GM12878 (cell line): ENCODE measurements around the gene SPOCK1. TPM values are rescaled to one million over a fixed set of nuclear protein-coding genes. Genes with fewer than 3 reads are reported as not detected.

Experiments
- ATAC-seq: fragments of 200-7000 bp; cut with Tn5 transposase; 3 replicates; pipeline ENCODE4 v1.9.1; 2020; ENCODE audit warnings: mild to moderate bottlenecking, moderate library complexity
- BruUV-seq: library from RNA; stranded (reverse); fragments of 400-500 nt; replicated peaks from 2 replicates; lab custom pipeline; 2021; lab: Mats Ljungman, UMichigan
- CTCF ChIA-PET: fragments of 300-600 bp; sonication (Branson Sonifier 250); formaldehyde crosslinking; extraction: SDS; loops from one replicate; lab custom pipeline; 2021; ENCODE audit warnings: inconsistent platforms; lab: Yijun Ruan, JAX
- POLR2A ChIA-PET: fragments of 350-600 bp; formaldehyde crosslinking; extraction: SDS; loops from one replicate; lab custom pipeline; 2021; ENCODE audit warnings: inconsistent platforms; lab: Charles Lee
- RAD21 ChIA-PET: fragments of 300-600 bp; sonication (Branson Sonifier 250); formaldehyde crosslinking; loops from one replicate; lab custom pipeline; 2023; ENCODE audit warnings: antibody characterized with exemption; ENCODE audit not compliant: unreplicated experiment; lab: Charles Lee
- SMC1A ChIA-PET: fragments of 300-600 bp; sonication (Branson Sonifier 250); formaldehyde crosslinking; loops from one replicate; lab custom pipeline; 2023; ENCODE audit not compliant: unreplicated experiment, uncharacterized antibody; lab: Charles Lee
- DNase-seq: peaks from one replicate; pipeline ENCODE4 v3.0.0-alpha.2; 2011; ENCODE audit warnings: low read depth, low spot score
- FAIRE-seq: peaks from 3 replicates; lab custom pipeline; 2011; peaks lifted over from hg19 to GRCh38; lab: Jason Lieb, UNC
- H2AFZ ChIP-seq: 2 replicates; pipeline ENCODE4 v1.6.0; 2011; ENCODE audit warnings: low read depth, low read length, control low read depth; ENCODE audit not compliant: control insufficient read depth
- H3K27ac ChIP-seq: 2 replicates; pipeline ENCODE4 v1.5.1; 2011; ENCODE audit warnings: control low read depth; ENCODE audit not compliant: control insufficient read depth, insufficient read depth
- H3K27me3 ChIP-seq, 2 experiments: replicated peaks in 1 of 2; 2 replicates each; pipeline versions ENCODE4 v1.6.0 to v1.6.1; 2011; ENCODE audit warnings: low read length in 1 of 2; ENCODE audit not compliant: control insufficient read depth in 2 of 2, insufficient read depth in 2 of 2
- H3K36me3 ChIP-seq, 2 experiments: 2 replicates each; pipeline ENCODE4 v1.5.1; 2011; ENCODE audit warnings: low read length in 1 of 2; ENCODE audit not compliant: control insufficient read depth in 2 of 2, insufficient read depth in 2 of 2
- H3K4me1 ChIP-seq: 2 replicates; pipeline ENCODE4 v1.6.1; 2011; ENCODE audit warnings: mild to moderate bottlenecking, low read length, moderate library complexity, mixed read lengths; ENCODE audit not compliant: control insufficient read depth, insufficient read depth
- H3K4me2 ChIP-seq: 2 replicates; pipeline ENCODE4 v1.6.0; 2011; ENCODE audit warnings: control low read depth; ENCODE audit not compliant: control insufficient read depth, insufficient read depth
- H3K4me3 ChIP-seq: fragments of 200-600 bp; sonication (generic); 2 replicates; pipeline ENCODE4 v1.5.1; 2016
- H3K79me2 ChIP-seq: 2 replicates; pipeline ENCODE4 v1.6.0; 2011; ENCODE audit warnings: low read length; ENCODE audit not compliant: control insufficient read depth, insufficient read depth
- H3K9ac ChIP-seq: 2 replicates; pipeline ENCODE4 v1.8.0; 2011; ENCODE audit warnings: low read length, control low read depth, mixed read lengths; ENCODE audit not compliant: control insufficient read depth, insufficient read depth
- H3K9me3 ChIP-seq: replicated peaks from 3 replicates; pipeline ENCODE4 v1.5.1; 2011; ENCODE audit warnings: mild to moderate bottlenecking, low read length; ENCODE audit not compliant: control insufficient read depth, insufficient read depth
- H4K20me1 ChIP-seq: 2 replicates; pipeline ENCODE4 v1.6.0; 2011; ENCODE audit not compliant: control insufficient read depth, insufficient read depth
- CHD4 ChIP-seq: fragments of 200-600 bp; sonication (generic); IDR thresholded peaks from 2 replicates; pipeline ENCODE4 v1.6.1; 2016; ENCODE audit warnings: mild to moderate bottlenecking
- DPF2 ChIP-seq: fragments of 450-650 bp; IDR thresholded peaks from 2 replicates; pipeline ENCODE4 v1.6.1; 2017; ENCODE audit warnings: mild to moderate bottlenecking
- EZH2 ChIP-seq: IDR thresholded peaks from 2 replicates; pipeline ENCODE4 v1.6.1; 2012; ENCODE audit warnings: low read depth, mild to moderate bottlenecking, control low read depth, inconsistent platforms, low read length, borderline replicate concordance; ENCODE audit not compliant: control insufficient read depth
- GABPA ChIP-seq: IDR thresholded peaks from 2 replicates; pipeline ENCODE4 v1.6.1; 2014; ENCODE audit warnings: antibody characterized with exemption, low read depth, mild to moderate bottlenecking, inconsistent platforms
- HCFC1 ChIP-seq: fragments of 150-350 bp; IDR thresholded peaks from 2 replicates; pipeline ENCODE4 v1.6.1; 2014; ENCODE audit warnings: low read length
- HDAC2 ChIP-seq: fragments of 200-600 bp; sonication (generic); IDR thresholded peaks from 2 replicates; pipeline ENCODE4 v1.6.1; 2017
- MTA3 ChIP-seq: IDR thresholded peaks from 2 replicates; pipeline ENCODE4 v1.6.1; 2012; ENCODE audit warnings: low read length, inconsistent platforms, borderline replicate concordance
- NFIC ChIP-seq: IDR thresholded peaks from 2 replicates; pipeline ENCODE4 v1.6.1; 2012; ENCODE audit warnings: low read depth, mild to moderate bottlenecking, inconsistent platforms, low read length, moderate library complexity
- NR2C1 ChIP-seq: fragments of 450-650 bp; IDR thresholded peaks from 2 replicates; pipeline ENCODE4 v1.6.1; 2017; ENCODE audit warnings: antibody characterized with exemption, mild to moderate bottlenecking, moderate library complexity
- POLR2AphosphoS5 ChIP-seq: IDR thresholded peaks from 2 replicates; pipeline ENCODE4 v1.6.1; 2011; ENCODE audit warnings: mild to moderate bottlenecking, low read length, inconsistent platforms
- POU2F2 ChIP-seq: IDR thresholded peaks from 3 replicates; pipeline ENCODE4 v1.6.1; 2011; ENCODE audit warnings: low read depth, mild to moderate bottlenecking, low read length, borderline replicate concordance
- RB1 ChIP-seq: fragments of 450-650 bp; formaldehyde crosslinking; IDR thresholded peaks from 2 replicates; pipeline ENCODE4 v1.6.1; 2017; ENCODE audit warnings: mild to moderate bottlenecking, borderline replicate concordance
- RELB ChIP-seq: fragments of 450-650 bp; IDR thresholded peaks from 2 replicates; pipeline ENCODE4 v1.6.1; 2017; ENCODE audit warnings: low read depth, mild to moderate bottlenecking, moderate library complexity
- SREBF1 ChIP-seq: IDR thresholded peaks from 2 replicates; pipeline ENCODE4 v1.6.1; 2012; ENCODE audit warnings: mild to moderate bottlenecking, low read length
- SREBF2 ChIP-seq: IDR thresholded peaks from 2 replicates; pipeline ENCODE4 v1.6.1; 2012; ENCODE audit warnings: mild to moderate bottlenecking, low read length
- SUZ12 ChIP-seq: fragments of 200-600 bp; sonication (generic); IDR thresholded peaks from one replicate; pipeline ENCODE4 v1.6.1; 2018; ENCODE audit warnings: antibody characterized with exemption, mild to moderate bottlenecking; ENCODE audit not compliant: unreplicated experiment
- ZBTB33 ChIP-seq: fragments of 450-650 bp; IDR thresholded peaks from 2 replicates; pipeline ENCODE4 v1.6.1; 2017; ENCODE audit warnings: mild to moderate bottlenecking
- ZNF207 ChIP-seq: fragments of 450-650 bp; IDR thresholded peaks from 2 replicates; pipeline ENCODE4 v1.6.1; 2014; ENCODE audit warnings: antibody characterized with exemption, mild to moderate bottlenecking, borderline replicate concordance
- ZZZ3 ChIP-seq: IDR thresholded peaks from 2 replicates; pipeline ENCODE4 v1.6.1; 2011; ENCODE audit warnings: low read depth; ENCODE audit not compliant: control insufficient read depth, insufficient read length
- WGBS: methylation state at CpG from one replicate; pipeline ENCODE4 v1.1.6; 2016; ENCODE audit warnings: low lambda C conversion rate; ENCODE audit not compliant: insufficient replicate concordance, insufficient coverage; ENCODE audit errors: missing lambda C conversion rate; 5-methylcytosine and 5-hydroxymethylcytosine counted together
- in situ Hi-C: fragments of 300-500 bp; cut with MboI; formaldehyde crosslinking; loops from 9 replicates; pipeline ENCODE4 v1.14.3; 2018; ENCODE audit warnings: mixed read lengths
- intact Hi-C: fragments of 100-400 bp; cut with micrococcal nuclease; formaldehyde crosslinking; loops from one replicate; pipeline ENCODE4 v1.14.2; 2022; ENCODE audit not compliant: unreplicated experiment
- polyA plus RNA-seq, 11 experiments: library from polyadenylated mRNA; depleted of rRNA in 4 of 11; unstranded in 6 of 11; stranded (reverse) in 5 of 11; fragments of >200 nt; fragmentation: Nextera tagmentation in 4 of 11; fragmentation: Illumina TruSeq in 1 of 11; extraction: Ambion mirVana in 4 of 11; extraction: Trizol in 1 of 11; gene quantifications; 1 replicate in 1 of 11; 2 replicates in 10 of 11; pipeline versions ENCODE4 v1.2.1 to v1.2.3, GENCODE V29; 2011 to 2016; ENCODE audit warnings: inconsistent platforms in 2 of 11, missing spikeins in 2 of 11, low read depth in 1 of 11
- total RNA-seq, 4 experiments: library from RNA; depleted of rRNA in 3 of 4; stranded (reverse); fragments of >200 nt in 3 of 4; fragmentation: Illumina TruSeq in 1 of 4; extraction: Trizol in 1 of 4; gene quantifications; 2 replicates each; pipeline versions ENCODE4 v1.2.1 to v1.2.3, GENCODE V29; 2013 to 2021

Gene SPOCK1
- total and polyA plus RNA-seq, 10 of the 15 experiments (the other 5 are each of a cell fraction or from before 2014, with no cell fraction given) = 0.06 to 0.68 (median 0.25) TPM; not detected in 3

GRCh38 chr5:137134920-137135532 lies 364.1 kb downstream of the SPOCK1 start:
- TF ChIP-seq ZNF207 = no peak
- no peak for TF ChIP-seq ZBTB33
- no peak for TF ChIP-seq NR2C1
- TF ChIP-seq SREBF1 = no peak
- TF ChIP-seq HDAC2 = no peak
- TF ChIP-seq CHD4 = no peak
- no peak for TF ChIP-seq NFIC
- TF ChIP-seq DPF2 = no peak
- no peak for TF ChIP-seq SREBF2
- TF ChIP-seq RELB = no peak
- no peak for TF ChIP-seq ZZZ3
- TF ChIP-seq MTA3 = no peak
- no peak for TF ChIP-seq RB1
- no peak for TF ChIP-seq POLR2AphosphoS5
- no peak for TF ChIP-seq HCFC1
- no peak for TF ChIP-seq SUZ12
- no peak for TF ChIP-seq POU2F2
- TF ChIP-seq EZH2 = no peak
- TF ChIP-seq GABPA = no peak
- Histone ChIP-seq H3K79me2 (no peaks in the 10 kb centered on the region), H3K27me3 (peaks cover 0 to 2% of the 10 kb centered on the region in 2 experiments; a peak in 2 of 4 replicates), H3K4me2 (no peak overlapping the region), H3K9me3 (no peaks in the 10 kb centered on the region), H3K36me3 (no peaks in the 10 kb centered on the region), H4K20me1 (no peaks in the 10 kb centered on the region), H3K9ac (no peak overlapping the region), H2AFZ (no peak overlapping the region), H3K4me1 (no peaks in the 10 kb centered on the region), H3K27ac (no peak overlapping the region), H3K4me3 (no peak overlapping the region)
- ChIA-PET RAD21 (no interaction called here), POLR2A (no interaction called here), CTCF (no interaction called here), SMC1A (no interaction called here)
- in situ Hi-C loops = no loop called here
- DNase-seq (no peak), ATAC-seq (no peak), FAIRE-seq (no peak)
- BruUV-seq = no TSS peak
- WGBS = 15% methylated on average over 7 of the region's 7 CpGs
- intact Hi-C loops = no loop called here
